Nephron progenitor cell (in vitro differentiated cells): Measurements from ENCODE around the gene ECM1.
A peak's percentile ranks its signal among the peaks of the same experiment; 100 is the strongest.

Experiments
- DNase-seq: peaks from one replicate; pipeline ENCODE4 v3.0.0; 2021
- H3K27ac Mint-ChIP-seq: 2 replicates; pipeline ENCODE4 v1.8.0; 2021; ENCODE audit warnings: mild to moderate bottlenecking, moderate library complexity, mixed read lengths
- H3K27me3 Mint-ChIP-seq: 2 replicates; pipeline ENCODE4 v1.8.0; 2021; ENCODE audit warnings: mild to moderate bottlenecking, low read depth, mixed read lengths; ENCODE audit not compliant: poor library complexity
- H3K36me3 Mint-ChIP-seq: 2 replicates; pipeline ENCODE4 v1.8.0; 2021; ENCODE audit warnings: low read depth, mixed read lengths
- H3K4me1 Mint-ChIP-seq: 2 replicates; pipeline ENCODE4 v1.8.0; 2021; ENCODE audit warnings: mixed read lengths
- H3K4me3 Mint-ChIP-seq: 2 replicates; pipeline ENCODE4 v1.8.0; 2021; ENCODE audit warnings: mild to moderate bottlenecking, moderate library complexity, mixed read lengths
- H3K9me3 Mint-ChIP-seq: 2 replicates; pipeline ENCODE4 v1.8.0; 2021; ENCODE audit warnings: mild to moderate bottlenecking, moderate library complexity, mixed read lengths
- TF ChIP-seq, protein P1 (sequence below): fragments of 200-600 bp; sonication (generic); IDR thresholded peaks from 2 replicates; pipeline ENCODE4 v1.5.0; 2021; ENCODE audit warnings: antibody characterized with exemption

The ECM1 gene

DNA sequence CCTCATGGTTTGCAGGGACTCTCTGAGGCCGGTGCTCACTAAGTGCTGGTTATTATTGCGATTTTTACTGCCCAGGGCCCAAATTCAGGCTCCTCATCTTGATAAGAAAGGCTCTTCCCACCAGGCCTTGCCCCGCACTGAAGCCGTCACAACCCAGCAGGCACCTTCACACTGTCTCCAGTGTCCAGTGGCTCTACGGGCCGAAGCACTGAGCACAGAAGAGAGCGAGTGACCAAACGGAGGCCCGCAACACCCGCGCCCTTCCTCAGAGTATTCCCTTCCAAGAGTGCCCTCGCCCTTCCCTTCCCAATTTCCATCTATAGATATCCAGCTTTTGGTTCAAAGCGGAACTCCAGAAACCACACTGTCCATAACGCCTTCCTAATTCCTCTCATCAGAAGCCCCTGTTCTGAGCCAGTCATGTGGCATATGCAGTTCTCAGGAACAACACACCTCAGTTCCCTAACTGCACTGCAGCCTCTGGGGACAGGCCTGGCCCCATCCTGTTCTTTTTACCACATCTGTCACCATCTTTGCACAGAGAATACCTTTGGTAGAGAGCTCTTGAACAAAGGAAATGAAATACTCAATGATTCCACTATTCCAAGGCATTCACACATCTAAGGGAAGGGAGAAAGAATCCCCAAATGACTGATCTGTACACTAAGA lies 22.7 kb downstream of the ECM1 start:
- H3K27ac Mint-ChIP-seq = peak overlapping the region; percentile 4
- no peak overlapping the region for H3K4me3 Mint-ChIP-seq

DNA sequence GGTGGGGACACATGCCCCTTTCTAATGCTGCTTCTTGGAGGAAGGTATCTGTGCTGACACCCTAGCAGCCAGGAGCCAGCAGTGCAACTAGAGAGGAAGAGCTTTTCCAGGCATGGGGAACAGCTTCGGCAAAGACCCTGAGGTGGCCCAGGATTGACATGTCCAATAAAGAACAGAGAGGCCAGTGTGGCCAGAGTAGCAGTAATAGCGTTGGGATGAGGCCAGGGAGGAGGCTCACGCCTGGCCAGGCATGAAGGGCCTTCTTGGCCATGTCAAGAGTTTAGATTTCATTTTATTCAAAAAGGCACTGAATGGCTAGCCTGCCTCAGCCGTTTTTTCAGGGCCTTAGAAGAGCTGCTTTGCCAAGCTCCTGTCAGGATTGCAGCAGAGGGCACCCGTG lies 25.0 kb downstream of the ECM1 start:
- no peaks in the 10 kb centered on the region for H3K9me3 Mint-ChIP-seq
- peak overlapping the region; percentile 77 for H3K27ac Mint-ChIP-seq
- no peak overlapping the region for H3K4me3 Mint-ChIP-seq
- no peak for DNase-seq
- H3K27me3 Mint-ChIP-seq = no peaks in the 10 kb centered on the region
- no peaks in the 10 kb centered on the region for H3K36me3 Mint-ChIP-seq
- H3K4me1 Mint-ChIP-seq = peaks cover 33% of the 10 kb centered on the region
- TF ChIP-seq, protein P1, sequence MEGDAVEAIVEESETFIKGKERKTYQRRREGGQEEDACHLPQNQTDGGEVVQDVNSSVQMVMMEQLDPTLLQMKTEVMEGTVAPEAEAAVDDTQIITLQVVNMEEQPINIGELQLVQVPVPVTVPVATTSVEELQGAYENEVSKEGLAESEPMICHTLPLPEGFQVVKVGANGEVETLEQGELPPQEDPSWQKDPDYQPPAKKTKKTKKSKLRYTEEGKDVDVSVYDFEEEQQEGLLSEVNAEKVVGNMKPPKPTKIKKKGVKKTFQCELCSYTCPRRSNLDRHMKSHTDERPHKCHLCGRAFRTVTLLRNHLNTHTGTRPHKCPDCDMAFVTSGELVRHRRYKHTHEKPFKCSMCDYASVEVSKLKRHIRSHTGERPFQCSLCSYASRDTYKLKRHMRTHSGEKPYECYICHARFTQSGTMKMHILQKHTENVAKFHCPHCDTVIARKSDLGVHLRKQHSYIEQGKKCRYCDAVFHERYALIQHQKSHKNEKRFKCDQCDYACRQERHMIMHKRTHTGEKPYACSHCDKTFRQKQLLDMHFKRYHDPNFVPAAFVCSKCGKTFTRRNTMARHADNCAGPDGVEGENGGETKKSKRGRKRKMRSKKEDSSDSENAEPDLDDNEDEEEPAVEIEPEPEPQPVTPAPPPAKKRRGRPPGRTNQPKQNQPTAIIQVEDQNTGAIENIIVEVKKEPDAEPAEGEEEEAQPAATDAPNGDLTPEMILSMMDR = no peak

More for the DNA sequence above, 22.7 kb downstream of the ECM1 start:
- Mint-ChIP-seq H3K4me1 (peaks cover 27% of the 10 kb centered on the region), H3K27me3 (no peaks in the 10 kb centered on the region), H3K36me3 (no peaks in the 10 kb centered on the region), H3K9me3 (no peaks in the 10 kb centered on the region)
- no peak for DNase-seq
- TF ChIP-seq, protein P1 = no peak

DNA sequence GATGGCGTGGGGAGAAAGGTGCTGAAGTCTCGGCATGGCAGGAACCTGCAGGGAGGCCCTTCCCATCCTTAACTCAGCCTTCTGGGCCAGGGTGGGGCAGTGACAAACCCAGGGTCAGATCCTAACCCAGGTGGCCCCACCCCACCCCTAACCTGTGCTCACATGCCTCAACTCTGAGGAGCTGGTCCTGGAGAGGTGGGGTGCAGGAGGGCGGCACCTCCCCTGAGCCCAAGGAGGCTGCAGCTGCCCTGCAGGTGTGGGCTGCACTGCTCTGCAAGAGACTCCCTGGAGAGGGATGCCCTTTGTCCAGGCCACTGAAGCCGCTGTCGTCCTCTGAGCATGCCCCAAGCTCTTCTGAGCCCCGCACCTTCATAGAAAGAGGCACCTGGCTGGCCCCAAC lies 26.1 kb downstream of the ECM1 start:
- DNase-seq = no peak
- Mint-ChIP-seq H3K27ac (no peak overlapping the region), H3K4me1 (peaks cover 42% of the 10 kb centered on the region), H3K27me3 (no peaks in the 10 kb centered on the region), H3K9me3 (no peaks in the 10 kb centered on the region), H3K4me3 (no peak overlapping the region), H3K36me3 (no peaks in the 10 kb centered on the region)
- TF ChIP-seq, protein P1 = no peak

DNA sequence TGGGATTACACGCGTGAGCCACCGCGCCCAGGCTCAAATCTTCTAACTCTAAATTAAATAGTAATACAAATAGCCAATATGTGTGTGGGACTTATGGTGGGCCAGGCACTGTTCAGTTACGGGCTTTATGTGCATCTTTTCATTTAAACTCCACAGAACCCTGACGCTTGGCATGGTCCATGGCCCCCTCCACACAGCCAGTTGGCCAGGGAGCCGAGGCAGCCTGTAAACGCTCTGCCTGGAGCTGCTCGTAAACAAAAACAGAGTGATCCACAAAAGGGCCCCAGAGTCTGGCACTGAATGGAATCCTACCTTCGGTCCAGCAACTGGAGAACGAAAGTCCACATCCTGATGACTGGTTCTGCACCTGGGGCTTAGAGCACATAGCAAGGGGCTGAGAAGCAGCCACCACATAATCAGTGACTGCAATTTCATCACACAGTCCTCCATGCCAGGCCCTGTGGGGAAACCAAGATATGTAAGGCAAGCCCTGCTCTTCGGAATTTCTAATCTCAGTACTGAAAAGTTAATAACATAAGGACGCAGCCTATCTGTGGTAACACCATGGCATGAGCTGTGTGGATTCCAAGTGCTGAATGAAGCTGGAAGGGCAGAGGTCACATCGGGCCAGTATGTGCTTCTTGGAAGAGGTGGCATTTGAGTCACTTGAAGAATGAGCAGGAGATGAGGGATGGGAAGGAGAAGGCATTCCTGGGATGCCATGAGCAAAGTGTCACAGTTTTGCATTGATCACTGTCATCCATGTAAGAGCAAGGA lies 27.8 kb downstream of the ECM1 start:
- no peaks in the 10 kb centered on the region for H3K27me3 Mint-ChIP-seq
- no peaks in the 10 kb centered on the region for H3K36me3 Mint-ChIP-seq
- no peak overlapping the region for H3K4me3 Mint-ChIP-seq
- no peak overlapping the region for H3K27ac Mint-ChIP-seq
- no peak for DNase-seq
- TF ChIP-seq, protein P1 = no peak
- peaks cover 37% of the 10 kb centered on the region for H3K4me1 Mint-ChIP-seq
- H3K9me3 Mint-ChIP-seq = no peaks in the 10 kb centered on the region

DNA sequence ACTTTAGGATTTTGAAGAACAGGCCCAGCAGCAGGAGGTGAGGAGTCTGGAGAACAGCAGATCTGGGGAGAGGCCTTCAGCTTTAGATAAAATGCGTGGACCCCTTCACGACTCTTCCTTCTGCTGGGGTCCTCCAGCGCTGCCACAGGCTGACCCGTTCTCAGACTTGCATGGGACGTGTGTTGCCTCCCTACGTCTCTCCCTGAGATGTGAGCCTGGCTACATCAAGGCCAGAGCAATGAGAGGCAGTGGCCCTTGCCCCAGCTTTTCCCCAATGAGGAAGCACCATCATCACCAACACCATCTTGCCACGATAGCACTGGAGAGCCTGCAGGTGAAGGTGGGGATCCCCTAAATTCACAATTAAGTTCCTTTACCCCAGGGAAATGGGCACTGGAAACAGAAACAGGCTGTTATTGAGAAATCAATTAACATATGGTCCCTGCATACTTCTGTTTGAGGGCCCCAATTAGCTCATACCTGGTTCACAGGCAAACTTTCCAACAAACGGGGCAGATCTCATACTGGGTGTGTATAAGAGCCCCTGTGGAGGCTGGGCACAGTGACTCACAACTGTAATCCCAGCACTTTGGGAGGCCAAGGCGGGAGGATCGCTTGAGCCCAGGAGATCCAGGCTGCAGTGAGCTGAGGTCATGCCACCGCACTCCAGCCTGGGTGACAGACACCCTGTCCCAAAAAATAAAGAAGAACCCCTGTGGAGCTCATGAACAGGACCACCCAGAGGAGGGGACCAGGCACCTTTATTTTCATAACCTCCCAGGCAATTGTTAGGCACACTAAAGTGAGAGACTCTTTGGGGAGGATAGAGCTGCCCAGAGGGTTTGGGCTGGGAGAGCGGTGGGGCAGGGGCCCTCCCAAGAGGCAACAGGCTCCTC lies 29.2 kb downstream of the ECM1 start:
- Mint-ChIP-seq H3K27ac (peak overlapping the region; percentile 68), H3K36me3 (no peaks in the 10 kb centered on the region)
- TF ChIP-seq, protein P1 = no peak

More for the DNA sequence above, 29.2 kb downstream of the ECM1 start:
- DNase-seq = no peak
- H3K9me3 Mint-ChIP-seq = no peaks in the 10 kb centered on the region
- H3K27me3 Mint-ChIP-seq = peaks cover 1% of the 10 kb centered on the region
- peaks cover 33% of the 10 kb centered on the region for H3K4me1 Mint-ChIP-seq
- H3K4me3 Mint-ChIP-seq = no peak overlapping the region
